DMS114 treated with DMSO at 0.1 percent for 48 hours (cell line): ENCODE measurements around the gene MPZL2.

ENCODE experiments used
- DNase-seq: peaks from one replicate; lab custom pipeline; 2025; ENCODE audit not compliant: unreplicated experiment; lab: John Stamatoyannopoulos, UW

The MPZL2 gene

DNA sequence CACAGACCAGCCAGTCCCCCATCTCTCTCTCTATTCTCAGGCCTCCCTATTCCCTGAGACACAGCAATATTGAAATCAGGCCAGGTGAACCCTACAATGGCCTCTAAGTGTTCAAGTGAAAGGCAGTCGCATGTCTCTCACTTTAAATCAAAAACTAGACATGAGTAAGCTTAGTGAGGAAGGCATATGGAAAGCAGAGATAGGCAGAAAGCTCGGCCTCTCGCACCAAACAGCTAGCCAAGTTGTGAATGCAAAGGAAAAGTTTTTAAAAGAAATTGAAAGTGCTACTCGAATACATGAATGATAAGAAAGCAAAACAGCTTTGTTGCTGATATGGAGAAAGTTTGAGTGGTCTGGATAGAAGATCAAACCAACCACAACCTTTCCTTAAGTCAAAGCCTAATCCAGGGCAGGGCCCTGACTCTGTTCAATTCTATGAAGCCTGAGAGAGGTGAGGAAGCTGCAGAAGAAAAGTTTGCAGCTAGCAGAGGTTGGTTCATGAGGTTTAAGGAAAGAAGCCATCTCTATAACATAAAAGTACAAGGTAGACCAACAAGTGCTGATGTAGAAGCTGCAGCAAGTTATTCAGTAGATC lies 19.8 kb upstream of the MPZL2 start:
- no peak for DNase-seq

DNA sequence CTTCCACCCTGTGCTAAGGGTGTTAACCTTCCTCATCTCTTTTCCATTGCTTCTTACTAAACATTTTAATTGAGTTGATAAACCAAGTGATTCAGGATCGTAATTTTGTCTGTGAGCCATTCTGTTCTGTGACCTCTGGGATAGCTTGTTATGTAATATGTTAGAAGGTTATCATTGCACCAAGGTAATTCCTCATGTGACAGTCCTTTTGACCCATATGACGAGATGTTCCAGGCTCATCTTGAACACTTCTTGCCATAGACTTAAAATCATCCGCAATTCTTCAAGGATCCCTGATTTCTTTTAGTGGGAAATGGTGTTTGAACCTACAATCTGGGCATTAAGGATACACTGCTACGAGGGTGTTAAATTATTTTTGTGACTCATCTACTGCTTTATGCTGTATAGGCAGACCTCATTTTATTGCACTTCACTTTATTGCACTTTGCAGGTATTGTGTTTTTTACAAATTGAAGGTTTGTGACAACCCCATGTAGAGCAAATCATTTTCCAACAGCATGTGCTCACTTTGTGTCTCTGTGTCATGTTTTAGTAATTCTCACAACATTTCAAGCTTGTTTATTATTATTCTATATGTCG lies 19.0 kb upstream of the MPZL2 start:
- DNase-seq: no peak

DNA sequence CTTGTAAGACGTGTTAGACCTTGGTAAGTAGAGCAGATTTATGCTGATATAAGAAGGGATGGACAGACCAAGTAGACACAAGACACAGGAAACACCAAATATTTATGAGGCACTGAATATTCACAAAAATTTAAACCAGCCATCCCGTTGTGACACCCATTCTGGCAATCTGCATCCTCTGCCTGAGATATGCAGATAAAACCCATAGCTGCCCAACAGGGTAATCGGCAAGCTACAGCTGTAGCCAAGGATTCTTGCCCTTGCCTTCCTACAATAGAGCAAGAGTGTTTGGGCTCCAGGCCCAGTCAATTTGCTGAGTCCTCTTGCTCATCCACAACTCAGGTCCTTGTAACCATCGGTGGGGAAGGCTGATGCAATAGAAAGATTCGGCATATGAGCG lies 18.5 kb upstream of the MPZL2 start:
- DNase-seq: no peak

DNA sequence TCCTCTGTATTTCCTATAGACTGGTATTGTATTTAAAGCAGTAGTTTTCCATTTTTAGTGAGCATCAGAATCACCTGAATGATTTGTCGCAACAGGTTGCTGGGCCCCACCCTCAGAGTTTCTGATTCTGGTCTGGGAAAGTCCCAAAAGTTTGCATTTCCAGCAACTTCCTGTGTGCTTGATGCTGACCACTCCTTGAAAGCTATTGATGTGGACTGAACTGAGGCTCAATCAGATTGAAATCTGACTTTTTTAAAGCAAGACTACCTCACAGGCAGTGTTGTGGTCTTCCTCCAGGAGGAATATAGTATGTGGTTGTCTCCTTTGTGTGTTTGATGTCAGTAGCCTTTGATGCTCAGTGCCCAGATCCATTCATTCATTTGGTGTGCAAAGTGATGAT lies 17.2 kb upstream of the MPZL2 start:
- DNase-seq: no peak

DNA sequence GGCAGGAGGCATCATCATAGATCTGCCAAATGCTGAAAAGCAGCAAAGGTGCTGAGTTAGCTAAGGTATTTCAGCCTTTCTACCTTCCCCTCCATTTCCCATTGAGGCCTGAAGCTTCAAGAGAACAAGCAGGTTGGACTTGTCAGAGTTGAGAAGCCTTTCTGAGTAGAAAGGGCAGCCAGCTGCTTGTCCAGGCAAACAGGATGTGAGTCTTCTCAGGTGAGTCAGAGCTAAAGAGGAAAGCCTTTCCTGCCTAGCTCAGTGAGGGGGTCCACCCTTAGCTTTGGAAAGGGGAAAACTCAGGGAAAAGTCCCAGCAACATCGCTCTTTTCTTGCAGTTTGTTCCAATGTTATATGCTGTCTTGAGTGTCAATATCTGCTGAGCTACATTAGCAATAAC lies 13.2 kb upstream of the MPZL2 start:
- DNase-seq: no peak

DNA sequence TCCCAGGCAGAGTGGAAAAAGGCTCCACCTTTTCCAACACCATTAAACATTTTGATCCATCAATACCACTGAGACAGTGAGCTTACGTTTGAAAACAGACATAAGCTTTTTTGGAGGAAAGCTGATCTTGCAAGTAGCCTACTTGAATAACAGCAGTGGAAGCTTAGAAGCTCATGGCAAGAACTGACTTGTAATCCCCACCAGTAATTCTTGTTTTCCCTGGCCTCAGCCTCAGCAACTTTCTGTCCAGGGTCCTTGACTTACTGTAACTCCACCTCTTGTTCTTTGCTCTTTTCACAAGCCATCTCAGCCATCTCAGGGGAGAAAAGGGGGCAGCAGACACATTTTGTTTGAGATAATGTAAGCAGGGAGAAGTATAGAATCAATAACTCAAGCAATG lies 12.3 kb upstream of the MPZL2 start:
- DNase-seq: no peak

DNA sequence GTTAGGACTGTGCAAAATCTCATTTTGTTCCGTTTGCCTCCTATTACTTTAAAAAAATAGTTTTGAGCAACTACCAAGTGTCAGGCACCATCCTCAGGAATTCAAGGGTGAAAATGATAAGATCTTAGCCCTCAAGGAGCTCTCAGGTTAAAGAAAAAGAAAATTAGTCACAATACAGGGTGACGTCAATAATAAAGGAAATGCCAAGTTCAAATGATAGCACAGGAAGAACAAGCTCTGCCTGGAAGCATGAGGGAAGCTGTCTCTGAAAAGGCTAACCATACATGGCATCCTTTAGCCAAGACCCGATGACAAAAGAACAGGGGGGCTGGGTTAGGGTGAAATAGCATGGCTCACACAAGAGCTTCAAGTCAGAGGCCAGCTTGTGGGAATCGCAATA lies 11.1 kb upstream of the MPZL2 start:
- DNase-seq: no peak

DNA sequence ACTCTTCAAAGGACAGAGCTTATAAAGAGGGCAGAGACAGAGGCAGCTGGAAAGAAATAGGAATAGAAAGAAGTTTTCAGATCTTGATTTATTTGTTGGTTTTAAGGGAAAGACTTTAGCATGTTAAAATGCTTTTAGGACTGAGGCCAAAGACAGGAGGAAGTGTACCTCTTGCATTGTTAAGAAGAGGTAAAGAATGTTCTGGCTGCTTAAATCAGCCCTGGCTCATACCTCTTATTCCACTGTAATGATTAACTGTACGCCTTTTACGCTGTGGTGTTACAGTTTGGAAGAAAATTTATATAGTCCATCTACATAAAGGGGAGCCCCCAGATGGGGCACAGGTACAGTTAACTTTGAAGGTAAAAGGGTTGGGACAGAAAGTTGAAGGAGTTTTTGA lies 10.1 kb upstream of the MPZL2 start:
- no peak for DNase-seq

DNA sequence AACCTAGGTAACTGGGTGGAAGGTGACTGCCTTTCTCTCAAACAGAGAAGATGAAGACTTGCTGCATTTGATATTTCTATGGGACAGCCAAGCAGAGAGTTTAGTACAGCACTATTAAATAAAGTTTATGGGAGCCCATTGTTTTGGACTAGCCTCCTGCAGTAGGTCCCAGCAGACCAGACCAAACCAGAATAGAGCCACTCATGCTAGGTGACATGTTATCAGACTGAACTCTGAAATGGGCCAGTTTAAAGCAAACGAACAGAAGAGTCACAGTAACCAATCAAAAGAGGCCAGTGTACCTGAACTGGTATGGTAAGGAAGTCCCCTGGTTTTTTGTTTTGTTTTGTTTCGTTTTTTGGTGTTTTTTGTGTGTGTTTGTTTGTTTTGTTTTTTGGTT lies 7.9 kb upstream of the MPZL2 start:
- no peak for DNase-seq

DNA sequence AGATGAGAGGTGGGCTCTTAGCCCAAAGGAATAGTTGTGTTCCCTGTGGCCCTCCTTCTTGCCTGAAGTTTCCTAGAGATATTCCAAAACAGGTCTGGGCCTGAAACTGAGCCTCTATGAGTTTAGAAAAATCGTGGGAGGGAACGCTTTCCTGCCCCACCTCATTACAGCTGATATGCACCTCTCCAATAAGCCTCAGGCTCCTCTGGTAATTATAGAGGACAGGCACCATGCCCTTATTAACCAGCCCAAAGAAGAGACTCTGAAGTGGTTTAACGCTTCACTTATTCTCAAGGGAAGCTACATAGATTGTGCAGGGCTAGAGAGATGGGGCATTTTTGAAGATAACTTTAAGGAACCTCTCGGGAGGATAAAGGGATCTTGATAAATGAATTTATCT lies 3.4 kb upstream of the MPZL2 start:
- DNase-seq: no peak

DNA sequence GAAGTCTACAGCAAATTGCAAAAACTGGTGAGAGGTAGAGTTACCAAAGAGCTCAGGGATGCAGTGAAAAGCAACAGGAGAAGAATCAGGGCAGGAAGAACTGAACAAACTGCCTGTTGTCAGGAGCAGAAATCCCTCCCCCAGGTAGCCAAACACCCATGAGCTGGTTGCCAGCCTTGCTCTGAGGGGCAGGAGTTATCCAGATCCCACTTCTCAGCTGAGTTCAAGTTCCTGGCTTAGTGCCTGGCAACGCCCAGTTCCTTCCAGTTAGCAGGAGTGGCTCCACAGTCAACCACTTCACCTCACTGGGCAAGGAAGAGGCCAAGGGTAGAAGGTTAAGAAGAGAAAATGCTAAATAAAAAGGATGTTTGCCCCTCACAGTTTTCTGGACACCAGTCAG lies 1.9 kb upstream of the MPZL2 start:
- DNase-seq: no peak

DNA sequence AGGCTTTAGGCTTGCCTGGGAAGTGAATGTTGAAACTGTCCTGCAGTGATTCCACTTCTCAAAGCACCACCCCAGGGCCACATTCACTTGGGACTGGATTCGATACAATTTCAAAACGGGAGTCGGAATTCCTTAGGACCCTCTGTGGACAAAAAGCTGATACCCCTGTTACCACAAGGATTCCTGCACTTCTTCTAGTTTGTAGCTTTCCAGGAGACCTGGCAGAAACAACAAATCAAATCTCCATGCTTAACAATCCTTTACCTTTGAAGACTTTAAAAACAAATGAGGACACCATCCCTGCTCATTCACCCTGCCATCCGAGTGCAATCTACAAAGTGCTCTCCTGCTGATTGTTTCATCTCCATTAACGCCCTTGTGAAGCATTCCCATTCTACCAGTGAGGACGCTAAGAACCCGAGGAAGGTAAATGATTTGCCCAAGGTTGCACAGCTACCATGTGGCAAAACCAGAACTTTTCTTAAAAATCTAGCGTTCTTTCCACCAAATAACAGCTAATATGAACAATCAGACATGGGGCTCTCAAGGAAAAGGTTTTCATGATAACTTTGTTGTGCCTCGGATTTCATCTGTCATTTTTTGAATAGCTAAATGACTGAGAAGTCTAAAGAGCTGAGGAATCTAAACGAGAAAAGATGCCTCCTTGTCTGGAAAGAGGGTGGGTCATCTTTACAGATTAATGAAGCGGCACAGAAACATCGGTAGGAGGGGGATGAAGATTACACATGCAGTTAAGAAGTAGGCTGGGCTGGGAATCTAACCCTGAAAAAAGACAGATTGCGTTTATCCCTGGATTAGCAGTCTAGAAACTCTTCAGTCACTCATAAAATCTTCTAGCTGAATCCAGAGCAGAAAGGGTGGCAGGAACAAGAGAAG lies 720 bp upstream of the MPZL2 start:
- no peak for DNase-seq

DNA sequence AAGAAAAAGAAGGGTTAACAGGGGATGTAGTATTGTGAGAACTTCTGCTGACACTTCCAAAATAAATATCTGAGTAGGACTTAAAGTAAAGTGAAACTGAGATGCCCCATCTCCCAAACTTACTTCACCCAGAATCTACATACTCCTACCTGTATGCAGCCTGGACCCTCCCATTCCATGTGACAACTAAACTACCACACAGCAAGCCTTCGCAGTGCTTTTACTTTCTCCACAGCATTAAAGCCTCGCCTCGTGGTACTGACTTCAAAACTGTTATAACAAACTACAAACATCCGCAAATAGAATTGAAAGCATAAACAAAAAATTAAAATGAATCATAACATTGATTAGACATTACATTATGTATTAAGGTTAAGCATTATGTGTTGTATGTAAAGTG lies 985 bp downstream of the MPZL2 start:
- DNase-seq: no peak

DNA sequence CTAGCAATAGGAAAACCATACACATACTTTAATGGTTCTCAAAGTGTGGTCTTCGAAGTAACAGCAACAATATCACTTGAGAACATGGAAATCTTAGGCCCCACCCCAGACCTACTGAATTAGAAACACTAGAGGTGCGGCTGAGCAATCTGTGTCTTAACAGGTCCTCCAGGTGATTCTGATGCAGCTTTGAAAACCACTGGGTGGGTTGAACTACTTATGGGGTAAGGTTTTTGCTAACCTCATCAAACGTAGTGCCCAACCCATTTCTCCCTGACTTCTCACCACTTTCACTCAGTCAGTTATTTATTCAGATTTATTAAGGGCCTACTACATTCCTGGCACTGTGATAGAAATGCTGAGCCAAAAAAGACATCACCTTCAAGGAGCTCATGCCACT lies 3.7 kb downstream of the MPZL2 start:
- DNase-seq: no peak

DNA sequence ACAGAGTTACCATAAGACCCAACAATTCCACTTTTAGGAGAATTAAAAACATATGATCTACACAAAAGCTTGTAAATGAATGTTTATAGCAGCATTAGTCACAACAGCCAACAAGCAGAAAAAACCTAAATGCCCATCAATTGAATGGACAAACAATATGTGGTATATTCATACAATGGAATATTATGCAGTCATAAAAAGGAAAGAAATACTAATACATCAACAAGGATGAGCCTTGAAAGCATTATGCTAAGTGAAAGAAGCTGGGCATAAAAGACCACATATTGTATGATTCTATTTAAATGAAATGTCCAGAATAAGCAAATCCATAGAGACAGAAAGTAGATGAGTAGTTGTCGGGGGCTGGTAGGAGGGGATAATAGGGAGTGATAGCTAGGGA lies 5.0 kb downstream of the MPZL2 start:
- no peak for DNase-seq

DNA sequence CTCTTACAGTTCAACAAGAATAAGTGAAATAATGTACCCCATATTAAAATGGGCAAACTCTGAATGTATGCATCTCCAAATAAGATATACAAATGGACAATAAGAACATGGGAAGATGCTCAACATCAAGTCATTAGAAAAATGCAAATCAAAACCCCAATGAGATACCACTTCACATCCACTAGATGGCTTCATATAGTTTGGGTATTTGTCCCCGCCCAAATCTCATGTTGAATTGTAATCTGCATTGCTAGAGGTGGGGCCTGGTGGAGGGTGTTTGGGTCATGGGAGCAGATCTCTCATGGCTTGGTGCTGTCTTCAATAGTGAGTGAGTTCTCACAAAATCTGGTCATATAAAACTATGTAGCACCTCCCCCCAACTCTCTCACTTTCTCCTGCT lies 5.7 kb downstream of the MPZL2 start:
- DNase-seq: no peak

DNA sequence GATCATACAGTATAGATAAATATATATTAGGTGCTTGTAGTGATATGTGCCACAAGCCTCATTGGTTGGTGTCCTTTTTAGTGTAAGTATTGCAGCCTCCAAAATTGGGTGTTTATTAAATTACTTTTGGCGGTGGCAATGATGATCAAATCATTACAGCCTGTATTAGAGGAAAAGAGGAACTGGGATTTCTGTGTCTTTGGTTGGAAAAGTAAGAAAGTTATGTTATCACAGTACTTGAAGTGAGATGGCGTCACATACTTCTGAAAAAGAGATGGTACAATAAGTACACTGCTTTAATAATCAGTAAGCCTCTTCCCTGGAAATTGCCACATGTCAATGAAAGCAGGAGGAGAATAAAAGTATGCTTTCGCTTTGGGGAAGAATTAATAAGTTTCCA lies 11.4 kb downstream of the MPZL2 start:
- no peak for DNase-seq

DNA sequence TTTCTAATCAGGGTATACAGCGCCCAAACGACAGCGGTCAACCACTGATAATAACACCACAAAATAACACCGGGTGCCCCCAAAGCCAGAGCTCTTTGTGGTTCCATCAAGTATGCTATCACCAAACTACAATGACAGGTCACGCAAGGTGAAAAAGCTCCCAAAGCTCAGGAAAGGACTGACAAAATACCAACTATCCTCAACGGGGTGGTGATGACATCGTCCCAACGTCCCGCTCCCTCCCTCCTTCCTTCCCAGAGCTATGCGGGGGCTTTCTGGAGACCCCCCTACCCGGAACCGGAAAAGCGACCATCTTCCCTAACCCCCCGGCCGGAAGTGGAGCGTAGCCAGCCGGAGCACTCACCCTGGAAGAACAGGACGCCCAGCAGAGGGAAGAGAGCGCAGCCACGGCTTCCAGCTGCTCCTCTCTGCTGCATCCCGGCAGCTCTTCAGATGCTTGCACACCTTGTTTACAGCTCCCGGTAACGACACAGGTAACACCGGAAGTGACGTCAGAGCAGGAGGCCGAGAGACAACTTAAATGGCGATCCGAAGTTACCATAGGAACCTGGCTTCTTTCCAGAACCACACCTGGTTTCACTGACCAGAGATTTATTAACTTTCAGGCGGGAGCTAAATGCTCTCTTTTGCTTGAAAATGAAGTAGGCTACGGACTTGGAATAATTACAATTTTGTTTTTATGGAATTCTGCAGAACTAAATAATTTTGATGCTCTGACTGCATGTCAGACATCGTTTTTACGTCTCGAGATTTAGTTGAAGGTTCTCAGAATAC lies 12.0 kb downstream of the MPZL2 start, which contains the start of gene MPZL3:
TSS of gene MPZL3 (minus strand) at position 508 of the 795 bp plus-strand sequence. CDS start at position 437, 71 bp downstream.
- DNase-seq: peak; percentile 63

DNA sequence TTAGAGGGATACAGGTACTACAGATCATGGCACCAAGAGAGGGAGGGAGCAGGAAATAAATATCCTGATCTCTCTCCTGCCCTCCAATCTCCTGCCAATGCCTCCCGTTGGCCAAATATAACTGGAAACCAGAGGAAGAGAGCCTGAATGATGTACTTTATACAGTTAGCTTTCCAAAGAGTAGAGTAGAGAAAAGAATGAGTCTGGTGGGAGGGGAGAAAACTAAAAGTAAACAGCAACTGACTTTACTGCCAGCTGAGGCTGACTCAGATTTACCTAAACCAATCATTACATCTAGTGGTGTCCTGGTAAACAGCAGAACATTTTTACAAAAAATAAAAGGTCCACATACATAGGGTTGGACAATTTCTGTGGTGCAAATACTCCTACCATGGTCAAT lies 17.1 kb downstream of the MPZL2 start:
- no peak for DNase-seq

DNA sequence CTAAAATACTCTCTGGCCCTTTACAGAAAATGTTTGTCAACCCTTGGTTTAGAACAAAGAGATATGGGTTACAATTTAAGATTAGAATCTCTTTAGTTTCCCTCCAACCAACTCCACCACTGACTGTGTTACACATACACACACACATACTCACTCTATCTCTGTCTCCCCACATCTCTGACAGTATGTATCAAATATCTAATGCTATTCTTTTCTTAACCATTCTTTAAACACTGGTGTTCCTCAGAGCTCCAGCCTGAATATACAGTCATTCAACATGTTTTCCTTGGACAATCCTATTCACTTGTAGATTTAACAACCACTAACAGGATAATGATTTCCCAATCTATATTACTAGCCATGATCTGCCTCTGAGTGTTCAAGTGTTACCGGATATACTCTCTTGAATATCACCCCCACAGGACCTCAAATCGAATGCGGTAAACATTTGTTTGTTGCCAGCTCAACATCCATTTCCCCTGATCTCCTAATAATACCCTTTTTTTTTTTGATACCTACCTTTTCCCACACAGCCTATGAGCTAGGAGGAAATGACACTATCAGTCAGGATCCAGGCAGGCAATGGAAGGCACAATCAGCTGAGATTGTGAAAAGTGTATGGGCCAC lies 18.0 kb downstream of the MPZL2 start:
- DNase-seq: no peak
